Dedifferentiated amniotic fluid mesenchymal stem cell (primary cell): ENCODE measurements around the gene CYP51A1.
"Not testable (repeated sequence)": the region's sequence is repeated elsewhere in the genome, so short reads cannot be mapped to it uniquely, and the experiment has no call there.

Source experiments
- DNase-seq: peaks from one replicate; pipeline ENCODE4 v3.0.0-alpha.2; 2016; ENCODE audit errors: extremely low spot score

The CYP51A1 gene

GRCh38 chr7:92131093-92131492 is 3.2 kb downstream of the CYP51A1 start:
- DNase-seq, result no peak

GRCh38 chr7:92121681-92122080 is 12.6 kb downstream of the CYP51A1 start:
- no peak for DNase-seq

GRCh38 chr7:92119213-92119759 is 15.0 kb downstream of the CYP51A1 start:
- no peak for DNase-seq

- no peak for DNase-seq
Observed at GRCh38 chr7:92116949-92117348, 17.3 kb downstream of the CYP51A1 start.

GRCh38 chr7:92115821-92116220 is 18.5 kb downstream of the CYP51A1 start:
- no peak for DNase-seq

GRCh38 chr7:92110857-92111256 is 23.4 kb downstream of the CYP51A1 start:
- no peak for DNase-seq

GRCh38 chr7:92108821-92109220 is 25.5 kb downstream of the CYP51A1 start:
- DNase-seq, result no peak

GRCh38 chr7:92102862-92103261 is 31.4 kb downstream of the CYP51A1 start:
- not testable (repeated sequence) for DNase-seq

- DNase-seq, result no peak
Observed at GRCh38 chr7:92100534-92100933, 33.7 kb downstream of the CYP51A1 start.

- DNase-seq, result no peak
Observed at GRCh38 chr7:92095380-92095779, 38.9 kb downstream of the CYP51A1 start.

- DNase-seq, result no peak
Observed at GRCh38 chr7:92092210-92092609, 42.1 kb downstream of the CYP51A1 start.

GRCh38 chr7:92088266-92088665 is 46.0 kb downstream of the CYP51A1 start:
- no peak for DNase-seq

- not testable (repeated sequence) for DNase-seq
Observed at GRCh38 chr7:92083922-92084321, 50.4 kb downstream of the CYP51A1 start.

- no peak for DNase-seq
Observed at GRCh38 chr7:92076509-92076908, 57.8 kb downstream of the CYP51A1 start.

GRCh38 chr7:92075455-92076158 is 58.7 kb downstream of the CYP51A1 start:
- DNase-seq, result no peak

GRCh38 chr7:92072708-92073107 is 61.6 kb downstream of the CYP51A1 start:
- DNase-seq, result no peak

GRCh38 chr7:92072121-92072520 is 62.2 kb downstream of the CYP51A1 start:
- DNase-seq, result no peak

- no peak for DNase-seq
Observed at GRCh38 chr7:92071032-92071431, 63.2 kb downstream of the CYP51A1 start.

GRCh38 chr7:92064438-92065029 is 69.7 kb downstream of the CYP51A1 start:
- DNase-seq, result no peak
